Stomach smooth muscle (tissue), 2 donors: ENCODE data around the gene TOM1L2.
"Not testable (repeated sequence)": the region's sequence is repeated elsewhere in the genome, so short reads cannot be mapped to it uniquely, and the experiment has no call there.

Source experiments
- H3K27ac ChIP-seq: one replicate; pipeline ENCODE4 v1.7.0; 2013; ENCODE audit warnings: mild to moderate bottlenecking, low read length, inconsistent platforms
- H3K27me3 ChIP-seq, 2 donors: one replicate each; pipeline ENCODE4 v1.7.0; 2013; ENCODE audit warnings: low read length in 2 of 2; ENCODE audit not compliant: insufficient read depth in 2 of 2, control insufficient read depth in 1 of 2
- H3K36me3 ChIP-seq, 2 donors: one replicate each; pipeline ENCODE4 v1.7.0; 2013; ENCODE audit warnings: low read length in 2 of 2; ENCODE audit not compliant: control insufficient read depth in 2 of 2, insufficient read depth in 2 of 2
- H3K4me1 ChIP-seq: one replicate; pipeline ENCODE4 v1.7.0; 2013; ENCODE audit warnings: low read length; ENCODE audit not compliant: control insufficient read depth, insufficient read depth
- H3K4me3 ChIP-seq, 2 donors: one replicate each; pipeline ENCODE4 v1.7.0; 2013; ENCODE audit warnings: low read length in 2 of 2
- H3K9ac ChIP-seq, 2 donors: one replicate each; pipeline ENCODE4 v1.7.0; 2013; ENCODE audit warnings: low read length in 2 of 2, mild to moderate bottlenecking in 1 of 2
- H3K9me3 ChIP-seq, 2 donors: one replicate each; pipeline ENCODE4 v1.7.0; 2013; ENCODE audit warnings: low read length in 2 of 2; ENCODE audit not compliant: control insufficient read depth in 2 of 2
- donor health status: healthy.
- donor health status: Pancreatic carcinoma.

TOM1L2 gene

GRCh38 chr17:17810895-17811248 is 161.3 kb downstream of the TOM1L2 start:
- Histone ChIP-seq H3K4me1 (peaks cover 62% of the 10 kb centered on the region), H3K27me3 (no peaks in the 10 kb centered on the region), H3K36me3 (peaks cover 16 to 19% of the 10 kb centered on the region in 2 donors), H3K27ac (peak overlapping the region; percentile 60), H3K4me3 (peak overlapping the region in 1 of 2 donors; percentile 67), H3K9ac (no peak overlapping the region), H3K9me3 (no peaks in the 10 kb centered on the region)

- no peaks in the 10 kb centered on the region for H3K9me3 ChIP-seq
- H3K4me1 ChIP-seq = peaks cover 56% of the 10 kb centered on the region
- peak overlapping the region; percentile 60 for H3K27ac ChIP-seq
- peak overlapping the region in 1 of 2 donors; percentile 67 for H3K4me3 ChIP-seq
- H3K36me3 ChIP-seq = peaks cover 16 to 21% of the 10 kb centered on the region in 2 donors
- no peaks in the 10 kb centered on the region for H3K27me3 ChIP-seq
- H3K9ac ChIP-seq = peak overlapping the region; percentile 23 to 29
Observed at GRCh38 chr17:17810084-17810894, 161.9 kb downstream of the TOM1L2 start.

GRCh38 chr17:17809531-17810083 is 162.6 kb downstream of the TOM1L2 start:
- Histone ChIP-seq H3K4me3 (peak overlapping the region in 1 of 2 donors; percentile 67), H3K36me3 (peaks cover 11 to 22% of the 10 kb centered on the region in 2 donors), H3K9me3 (no peaks in the 10 kb centered on the region), H3K9ac (no peak overlapping the region), H3K27me3 (no peaks in the 10 kb centered on the region), H3K27ac (peak overlapping the region; percentile 60), H3K4me1 (peaks cover 49% of the 10 kb centered on the region)

- Histone ChIP-seq H3K9me3 (no peaks in the 10 kb centered on the region), H3K9ac (no peak overlapping the region), H3K4me1 (peaks cover 44% of the 10 kb centered on the region), H3K4me3 (no peak overlapping the region), H3K27ac (no peak overlapping the region), H3K36me3 (peaks cover 7 to 25% of the 10 kb centered on the region in 2 donors), H3K27me3 (no peaks in the 10 kb centered on the region)
Observed at GRCh38 chr17:17808706-17809432, 163.3 kb downstream of the TOM1L2 start.

- not testable (repeated sequence) for H3K4me3 ChIP-seq, H3K9ac ChIP-seq, H3K9me3 ChIP-seq, H3K27ac ChIP-seq, H3K27me3 ChIP-seq
- peaks cover 44% of the 10 kb centered on the region for H3K4me1 ChIP-seq
- H3K36me3 ChIP-seq = peaks cover 9 to 27% of the 10 kb centered on the region in 2 donors
Observed at GRCh38 chr17:17808200-17808599, 164.0 kb downstream of the TOM1L2 start.

- no peaks in the 10 kb centered on the region for H3K27me3 ChIP-seq
- peaks cover 40% of the 10 kb centered on the region for H3K4me1 ChIP-seq
- no peaks in the 10 kb centered on the region for H3K9me3 ChIP-seq
- H3K36me3 ChIP-seq = peaks cover 5 to 25% of the 10 kb centered on the region in 2 donors
- H3K27ac ChIP-seq = no peak overlapping the region
- H3K4me3 ChIP-seq = no peak overlapping the region
- H3K9ac ChIP-seq = no peak overlapping the region
Observed at GRCh38 chr17:17807440-17807839, 164.8 kb downstream of the TOM1L2 start.

GRCh38 chr17:17806611-17807274 is 165.5 kb downstream of the TOM1L2 start:
- no peak overlapping the region for H3K9ac ChIP-seq
- H3K27ac ChIP-seq = no peak overlapping the region

GRCh38 chr17:17806035-17806434 is 166.2 kb downstream of the TOM1L2 start:
- no peak overlapping the region for H3K4me3 ChIP-seq
- no peak overlapping the region for H3K9ac ChIP-seq
- no peaks in the 10 kb centered on the region for H3K9me3 ChIP-seq
- H3K4me1 ChIP-seq = peaks cover 26% of the 10 kb centered on the region
- no peaks in the 10 kb centered on the region for H3K27me3 ChIP-seq
- no peak overlapping the region for H3K27ac ChIP-seq
- peaks cover 5 to 27% of the 10 kb centered on the region in 2 donors for H3K36me3 ChIP-seq

More at GRCh38 chr17:17806611-17807274, 165.5 kb downstream of the TOM1L2 start:
- no peaks in the 10 kb centered on the region for H3K27me3 ChIP-seq
- H3K36me3 ChIP-seq = peaks cover 5 to 27% of the 10 kb centered on the region in 2 donors
- H3K9me3 ChIP-seq = no peaks in the 10 kb centered on the region
- no peak overlapping the region for H3K4me3 ChIP-seq
- peaks cover 33% of the 10 kb centered on the region for H3K4me1 ChIP-seq

GRCh38 chr17:17805575-17805974 is 166.6 kb downstream of the TOM1L2 start:
- Histone ChIP-seq H3K4me1 (peaks cover 24% of the 10 kb centered on the region), H3K27ac (no peak overlapping the region), H3K4me3 (no peak overlapping the region), H3K36me3 (peaks cover 5 to 27% of the 10 kb centered on the region in 2 donors), H3K9me3 (no peaks in the 10 kb centered on the region), H3K27me3 (no peaks in the 10 kb centered on the region), H3K9ac (no peak overlapping the region)

- Histone ChIP-seq H3K9ac (no peak overlapping the region), H3K36me3 (peaks cover 6 to 28% of the 10 kb centered on the region in 2 donors), H3K4me3 (no peak overlapping the region), H3K4me1 (peaks cover 20% of the 10 kb centered on the region), H3K27ac (no peak overlapping the region), H3K9me3 (no peaks in the 10 kb centered on the region), H3K27me3 (no peaks in the 10 kb centered on the region)
Observed at GRCh38 chr17:17804007-17804406, 168.2 kb downstream of the TOM1L2 start.
